GM23248 (cell line): ENCODE measurements around the gene ATP5F1E. TPM values are rescaled to one million over a fixed set of nuclear protein-coding genes. Genes with fewer than 3 reads are reported as not detected.

Experiments
- DNase-seq: peaks from one replicate; pipeline ENCODE4 v3.0.0-alpha.2; 2015
- H2AFZ ChIP-seq: fragments of 200-600 bp; sonication (generic); 2 replicates; pipeline ENCODE4 v1.6.1; 2016; ENCODE audit warnings: antibody characterized with exemption
- H3F3A ChIP-seq: fragments of 200-600 bp; sonication (generic); 2 replicates; pipeline ENCODE4 v1.6.1; 2016; ENCODE audit warnings: mild to moderate bottlenecking, antibody characterized with exemption, mixed run types; ENCODE audit not compliant: insufficient read depth
- H3K27ac ChIP-seq: fragments of 200-600 bp; sonication (generic); 2 replicates; pipeline ENCODE4 v1.5.1; 2016; ENCODE audit warnings: mild to moderate bottlenecking
- H3K27me3 ChIP-seq: fragments of 200-600 bp; sonication (generic); replicated peaks from 2 replicates; pipeline ENCODE4 v1.6.1; 2016; ENCODE audit warnings: mild to moderate bottlenecking; ENCODE audit not compliant: insufficient read depth
- H3K36me3 ChIP-seq: fragments of 200-600 bp; sonication (generic); 2 replicates; pipeline ENCODE4 v1.6.1; 2016; ENCODE audit warnings: low read depth, mild to moderate bottlenecking
- H3K4me1 ChIP-seq: fragments of 200-600 bp; sonication (generic); 2 replicates; pipeline ENCODE4 v1.6.1; 2016; ENCODE audit warnings: mild to moderate bottlenecking; ENCODE audit not compliant: insufficient read depth
- H3K4me2 ChIP-seq: fragments of 200-600 bp; sonication (generic); one replicate; pipeline ENCODE4 v1.6.1; 2016; ENCODE audit warnings: mild to moderate bottlenecking; ENCODE audit not compliant: unreplicated experiment
- H3K4me3 ChIP-seq: fragments of 200-600 bp; sonication (generic); 2 replicates; pipeline ENCODE4 v1.5.1; 2016; ENCODE audit warnings: mild to moderate bottlenecking
- H3K79me2 ChIP-seq: fragments of 200-600 bp; sonication (generic); 2 replicates; pipeline ENCODE4 v1.6.1; 2016; ENCODE audit warnings: mild to moderate bottlenecking; ENCODE audit not compliant: insufficient read depth
- H3K9ac ChIP-seq: fragments of 200-600 bp; sonication (generic); 2 replicates; pipeline ENCODE4 v1.6.1; 2016; ENCODE audit warnings: mild to moderate bottlenecking
- H3K9me2 ChIP-seq: fragments of 200-600 bp; sonication (generic); 2 replicates; pipeline ENCODE4 v1.6.1; 2016; ENCODE audit warnings: mixed run types, mild to moderate bottlenecking, moderate library complexity; ENCODE audit not compliant: insufficient read depth
- H3K9me3 ChIP-seq: fragments of 200-600 bp; sonication (generic); one replicate; pipeline ENCODE4 v1.6.1; 2017; ENCODE audit warnings: low read depth
- H4K20me1 ChIP-seq: fragments of 200-600 bp; sonication (generic); 2 replicates; pipeline ENCODE4 v1.6.0; 2016; ENCODE audit not compliant: insufficient read depth
- EZH2 ChIP-seq: fragments of 200-600 bp; sonication (generic); IDR thresholded peaks from 2 replicates; pipeline ENCODE4 v1.6.1; 2018; ENCODE audit warnings: antibody characterized with exemption, mild to moderate bottlenecking; ENCODE audit not compliant: insufficient read depth, poor library complexity, severe bottlenecking
- EZH2phosphoT487 ChIP-seq: fragments of 200-600 bp; sonication (generic); IDR thresholded peaks from 2 replicates; pipeline ENCODE4 v1.6.1; 2018; ENCODE audit warnings: antibody characterized with exemption, moderate library complexity, mild to moderate bottlenecking, low read depth; ENCODE audit not compliant: insufficient read depth
- WGBS, 2 experiments: methylation state at CpG; one replicate each; pipeline ENCODE4 v1.1.6; 2015 to 2017; ENCODE audit warnings: low lambda C conversion rate in 2 of 2, low coverage in 1 of 2; ENCODE audit errors: missing lambda C conversion rate in 2 of 2; 5-methylcytosine and 5-hydroxymethylcytosine counted together
- in situ Hi-C: fragments of 300-500 bp; cut with MboI; formaldehyde crosslinking; loops from 2 replicates; pipeline ENCODE4 v1.15.0; 2020
- polyA plus RNA-seq: library from polyadenylated mRNA; unstranded; fragments of >200 nt; fragmentation: Nextera tagmentation; extraction: Ambion mirVana; gene quantifications from 2 replicates; pipeline ENCODE4 v1.2.1, GENCODE V29; 2016
- total RNA-seq: library from RNA; depleted of rRNA; stranded (reverse); fragments of >200 nt; shearing (Covaris generic); gene quantifications from 2 replicates; pipeline ENCODE4 v1.2.3, GENCODE V29; 2014

Gene ATP5F1E
- total and polyA plus RNA-seq, 2 experiments from 2014 or later = 20.0 to 245 TPM

GRCh38 chr20:59069026-59069425 lies 36.9 kb upstream of the ATP5F1E start:
- WGBS, 2 experiments = 29 to 35% methylated on average over 2 of the region's 2 CpGs

GRCh38 chr20:59068534-59068933 lies 36.4 kb upstream of the ATP5F1E start:
- no peak for TF ChIP-seq EZH2
- no peak for TF ChIP-seq EZH2phosphoT487
- no peak for DNase-seq
- in situ Hi-C loops = no loop called here
- Histone ChIP-seq H3K27me3 (peaks cover 65% of the 10 kb centered on the region), H3K9ac (no peak overlapping the region), H3K4me3 (no peak overlapping the region), H3K79me2 (no peaks in the 10 kb centered on the region), H3K4me2 (no peak overlapping the region), H3K4me1 (0 out of 2 replicates have a peak, but pooled peaks cover 5% of the 10 kb centered on the region), H3F3A (no peaks in the 10 kb centered on the region), H3K9me2 (no peaks in the 10 kb centered on the region), H2AFZ (no peak overlapping the region), H3K36me3 (no peaks in the 10 kb centered on the region), H3K9me3 (no peaks in the 10 kb centered on the region), H3K27ac (no peak overlapping the region), H4K20me1 (no peaks in the 10 kb centered on the region)
- WGBS, 2 experiments = 40 to 45% methylated on average over 4 of the region's 4 CpGs

More at GRCh38 chr20:59069026-59069425, 36.9 kb upstream of the ATP5F1E start:
- Histone ChIP-seq H3K9ac (no peak overlapping the region), H4K20me1 (no peaks in the 10 kb centered on the region), H3K4me1 (0 out of 2 replicates have a peak, but pooled peaks cover under 1% of the 10 kb centered on the region), H3K79me2 (no peaks in the 10 kb centered on the region), H3K9me2 (no peaks in the 10 kb centered on the region), H3K36me3 (no peaks in the 10 kb centered on the region), H3K4me2 (no peak overlapping the region), H3K27ac (no peak overlapping the region), H3K27me3 (peaks cover 65% of the 10 kb centered on the region), H2AFZ (no peak overlapping the region), H3K9me3 (no peaks in the 10 kb centered on the region), H3K4me3 (no peak overlapping the region), H3F3A (no peaks in the 10 kb centered on the region)
- in situ Hi-C loops = no loop called here
- DNase-seq = no peak
- TF ChIP-seq EZH2phosphoT487 (no peak), EZH2 (no peak)

- peaks cover 30% of the 10 kb centered on the region for H3K27me3 ChIP-seq
- no peaks in the 10 kb centered on the region for H3K9me3 ChIP-seq
- no peak overlapping the region for H3K27ac ChIP-seq
- no peak overlapping the region for H2AFZ ChIP-seq
- no peaks in the 10 kb centered on the region for H4K20me1 ChIP-seq
- no peaks in the 10 kb centered on the region for H3K36me3 ChIP-seq
- H3K9me2 ChIP-seq = no peaks in the 10 kb centered on the region
- H3K4me2 ChIP-seq = no peak overlapping the region
- H3K4me3 ChIP-seq = no peak overlapping the region
- H3K79me2 ChIP-seq = no peaks in the 10 kb centered on the region
- H3K4me1 ChIP-seq = 0 out of 2 replicates have a peak, but pooled peaks cover 5% of the 10 kb centered on the region
- DNase-seq = no peak
- WGBS, 2 experiments = 25 to 26% methylated on average over 4 of the region's 4 CpGs
- H3F3A ChIP-seq = no peaks in the 10 kb centered on the region
- no peak overlapping the region for H3K9ac ChIP-seq
- in situ Hi-C loops = no loop called here
- TF ChIP-seq EZH2phosphoT487 (no peak), EZH2 (no peak)
Observed at GRCh38 chr20:59064214-59064722, 32.1 kb upstream of the ATP5F1E start.

GRCh38 chr20:59063358-59064213 lies 31.5 kb upstream of the ATP5F1E start:
- H3F3A ChIP-seq = no peaks in the 10 kb centered on the region
- peak; percentile 40 for DNase-seq
- no peak overlapping the region for H3K9ac ChIP-seq
- H3K4me3 ChIP-seq = no peak overlapping the region
- peaks cover 24% of the 10 kb centered on the region; the same call in 1 of the 2 replicates for H3K27me3 ChIP-seq
- H3K9me2 ChIP-seq = no peaks in the 10 kb centered on the region
- H4K20me1 ChIP-seq = no peaks in the 10 kb centered on the region
- in situ Hi-C loops = no loop called here
- H3K4me2 ChIP-seq = no peak overlapping the region
- no peak overlapping the region for H3K27ac ChIP-seq
- H3K79me2 ChIP-seq = no peaks in the 10 kb centered on the region
- H3K4me1 ChIP-seq = 0 out of 2 replicates have a peak, but pooled peaks cover 5% of the 10 kb centered on the region
- TF ChIP-seq EZH2phosphoT487 = no peak
- TF ChIP-seq EZH2 = no peak
- no peak overlapping the region for H2AFZ ChIP-seq
- no peaks in the 10 kb centered on the region for H3K36me3 ChIP-seq
- H3K9me3 ChIP-seq = no peaks in the 10 kb centered on the region
- WGBS, 2 experiments = 69 to 72% methylated on average over 22 of the region's 22 CpGs
